HL-60 (cell line): ENCODE data around the gene CDKN2B-AS1.
"Not testable (repeated sequence)": the region's sequence is repeated elsewhere in the genome, so short reads cannot be mapped to it uniquely, and the experiment has no call there.

ENCODE experiments used
- DNase-seq, 2 experiments: peaks; one replicate each; pipeline ENCODE4 v3.0.0-alpha.2; 2010 to 2020; ENCODE audit warnings: low read depth in 1 of 2, low spot score in 1 of 2
- H3K27ac ChIP-seq: fragments of 250-450 bp; sonication (Bioruptor Pico); replicated peaks from 2 replicates; pipeline ENCODE4 v1.5.1; 2020; ENCODE audit warnings: mild to moderate bottlenecking, moderate library complexity
- H3K27me3 ChIP-seq: fragments of 250-450 bp; sonication (Bioruptor Pico); 2 replicates; pipeline ENCODE4 v1.5.1; 2021; ENCODE audit warnings: mild to moderate bottlenecking, moderate library complexity; ENCODE audit not compliant: insufficient read depth, poor library complexity, severe bottlenecking
- H3K4me3 ChIP-seq: replicated peaks from 2 replicates; pipeline ENCODE4 v1.5.1; 2011; ENCODE audit warnings: mild to moderate bottlenecking, control low read depth, low read length; ENCODE audit not compliant: insufficient read depth
- CTCF ChIP-seq: IDR thresholded peaks from one replicate; pipeline ENCODE4 v1.5.1; 2011; ENCODE audit warnings: low read length, control low read depth, inconsistent platforms; ENCODE audit not compliant: insufficient read depth
- GABPA ChIP-seq: IDR thresholded peaks from 2 replicates; pipeline ENCODE4 v1.6.1; 2012; ENCODE audit warnings: low read depth
- POLR2AphosphoS5 ChIP-seq: IDR thresholded peaks from 2 replicates; pipeline ENCODE4 v1.6.1; 2012; ENCODE audit warnings: low read depth
- REST ChIP-seq: IDR thresholded peaks from 2 replicates; pipeline ENCODE4 v1.6.1; 2012; ENCODE audit warnings: low read depth; ENCODE audit not compliant: insufficient replicate concordance
- SPI1 ChIP-seq: IDR thresholded peaks from 2 replicates; pipeline ENCODE4 v1.6.1; 2012; ENCODE audit warnings: low read depth, mild to moderate bottlenecking, borderline replicate concordance

CDKN2B-AS1 gene

DNA sequence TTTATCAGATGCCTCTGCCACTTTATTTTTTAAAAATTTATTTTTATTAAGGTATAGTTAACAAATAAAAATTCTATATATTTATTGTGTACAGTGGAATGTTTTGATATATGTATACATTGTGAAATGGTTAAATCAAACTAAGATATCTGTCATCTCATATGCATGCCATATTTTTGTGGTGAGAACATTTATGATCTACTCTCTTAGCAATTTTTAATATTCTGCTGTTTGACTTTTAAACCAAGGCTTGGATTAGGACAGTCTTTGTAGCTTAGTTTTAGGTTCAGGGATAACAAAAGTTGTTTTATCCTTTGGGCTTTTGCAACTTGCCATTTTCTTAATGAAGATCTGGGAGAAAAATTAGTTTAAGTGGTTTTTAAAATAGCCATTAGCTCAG is 60.5 kb downstream of the CDKN2B-AS1 start:
- no peak for TF ChIP-seq SPI1
- TF ChIP-seq POLR2AphosphoS5, result no peak
- no peak for TF ChIP-seq GABPA
- TF ChIP-seq REST, result no peak
- no peak for TF ChIP-seq CTCF
- Histone ChIP-seq H3K4me3 (no peak overlapping the region), H3K27me3 (no peaks in the 10 kb centered on the region), H3K27ac (no peak overlapping the region)
- no peak for DNase-seq

- DNase-seq, result no peak
- H3K27ac ChIP-seq, result no peak overlapping the region
- H3K27me3 ChIP-seq, result no peaks in the 10 kb centered on the region
- no peak overlapping the region for H3K4me3 ChIP-seq
- TF ChIP-seq POLR2AphosphoS5 (no peak), CTCF (no peak), REST (no peak), SPI1 (no peak), GABPA (no peak)
Observed at GRCh38 chr9:22056402-22056801, 61.8 kb downstream of the CDKN2B-AS1 start.

DNA sequence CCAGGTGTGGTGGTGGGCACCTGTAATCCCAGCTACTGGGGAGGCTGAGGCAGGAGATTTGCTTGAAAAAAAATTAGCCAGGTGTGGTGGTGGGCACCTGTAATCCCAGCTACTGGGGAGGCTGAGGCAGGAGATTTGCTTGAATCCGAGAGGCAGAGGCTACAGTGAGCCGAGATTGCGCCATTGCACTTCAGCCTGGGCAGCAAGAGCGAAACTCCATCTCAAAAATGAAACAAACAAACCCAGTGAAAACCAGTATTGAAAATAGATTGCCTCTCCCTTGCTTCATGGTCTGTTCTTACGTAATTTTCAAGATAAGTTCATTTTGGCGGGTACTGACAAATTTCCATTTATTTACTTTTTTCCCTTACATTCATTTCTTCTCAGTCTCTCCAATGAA is 63.4 kb downstream of the CDKN2B-AS1 start:
- H3K4me3 ChIP-seq, H3K27me3 ChIP-seq, H3K27ac ChIP-seq, DNase-seq: not testable (repeated sequence)

GRCh38 chr9:22060831-22061383 is 66.3 kb downstream of the CDKN2B-AS1 start:
- no peak overlapping the region for H3K27ac ChIP-seq
- no peak overlapping the region for H3K4me3 ChIP-seq
- TF ChIP-seq POLR2AphosphoS5, result no peak
- TF ChIP-seq REST, result no peak
- no peak for TF ChIP-seq SPI1
- TF ChIP-seq CTCF, result no peak
- TF ChIP-seq GABPA, result no peak
- no peak for DNase-seq
- no peaks in the 10 kb centered on the region for H3K27me3 ChIP-seq
